ENCODE results near the gene CSF3. TPM values are rescaled to one million over a fixed set of nuclear protein-coding genes. Genes with fewer than 3 reads are reported as not detected.
"Not testable (repeated sequence)": the region's sequence is repeated elsewhere in the genome, so short reads cannot be mapped to it uniquely, and the experiment has no call there.

Gene CSF3
- total and polyA plus RNA-seq, 4 donors: not detected

GRCh38 chr17:40004712-40005111 is 10.5 kb upstream of the CSF3 start (continued):
- TF ChIP-seq MAX (IDR thresholded peaks at IDR 0.05) (no peak), FOXA1 (IDR thresholded peaks at IDR 0.05) (no peak)

- whole genome bisulfite sequencing: 91% methylated on average over 6 of the region's 6 CpGs
- H3K36me3 ChIP-seq (ENCODE audit: control insufficient read depth in 4 of 4, insufficient read depth in 3 of 4, low read depth in 1 of 4, low read length in 3 of 4): no peaks in the 10 kb centered on the region
- TF ChIP-seq TAF1 (conservative IDR thresholded peaks at IDR 0.05) (no peak), FOXA2 (IDR thresholded peaks at IDR 0.05) (no peak), HNF4A (conservative IDR thresholded peaks at IDR 0.05) (no peak), RXRA (IDR thresholded peaks at IDR 0.05) (no peak), CTCF (IDR thresholded peaks at IDR 0.05; ENCODE audit: low read depth, low read length, missing input control) (no peak), GABPA (IDR thresholded peaks at IDR 0.05 in 1 of 2, conservative IDR thresholded peaks at IDR 0.05 in 1 of 2) (no peak), JUND (IDR thresholded peaks at IDR 0.05) (no peak), FOXA1 (IDR thresholded peaks at IDR 0.05) (no peak), ZBTB33 (IDR thresholded peaks at IDR 0.05) (no peak), REST (IDR thresholded peaks at IDR 0.05) (no peak), EGR1 (IDR thresholded peaks at IDR 0.05; ENCODE audit: low read depth in 2 of 2) (no peak), ATF3 (IDR thresholded peaks at IDR 0.05) (no peak), RAD21 (IDR thresholded peaks at IDR 0.05) (no peak), MAX (IDR thresholded peaks at IDR 0.05) (no peak), YY1 (IDR thresholded peaks at IDR 0.05) (no peak)
- no peak for DNase-seq (ENCODE audit: low spot score)
- H3K9ac ChIP-seq (ENCODE audit: low read depth in 1 of 2, low read length in 2 of 2): no peak overlapping the region
- H3K4me1 ChIP-seq (ENCODE audit: control insufficient read depth in 4 of 4, insufficient read depth in 4 of 4, low read length in 3 of 4): no peaks in the 10 kb centered on the region
- H3K27me3 ChIP-seq (ENCODE audit: control insufficient read depth in 4 of 4, insufficient read depth in 4 of 4, low read length in 3 of 4): no peaks in the 10 kb centered on the region
- H3K4me3 ChIP-seq (ENCODE audit: low read depth in 1 of 3, low read length in 3 of 3): no peak overlapping the region
- no peak overlapping the region for H3K27ac ChIP-seq (ENCODE audit: low read depth in 1 of 2, low read length in 2 of 2)
- H3K9me3 ChIP-seq (ENCODE audit: control insufficient read depth in 4 of 4, low read length in 3 of 4): no peaks in the 10 kb centered on the region
Observed at GRCh38 chr17:40005520-40005919, 9.7 kb upstream of the CSF3 start.

GRCh38 chr17:40010946-40011500 is 4.2 kb upstream of the CSF3 start:
- H3K9me3 ChIP-seq (ENCODE audit: control insufficient read depth in 4 of 4, low read length in 3 of 4); H3K4me1 ChIP-seq (ENCODE audit: control insufficient read depth in 4 of 4, insufficient read depth in 4 of 4, low read length in 3 of 4); H3K4me3 ChIP-seq (ENCODE audit: low read depth in 1 of 3, low read length in 3 of 3); H3K27me3 ChIP-seq (ENCODE audit: control insufficient read depth in 4 of 4, insufficient read depth in 4 of 4, low read length in 3 of 4); DNase-seq (ENCODE audit: low spot score); H3K36me3 ChIP-seq (ENCODE audit: control insufficient read depth in 4 of 4, insufficient read depth in 3 of 4, low read depth in 1 of 4, low read length in 3 of 4); H3K27ac ChIP-seq (ENCODE audit: low read depth in 1 of 2, low read length in 2 of 2); H3K9ac ChIP-seq (ENCODE audit: low read depth in 1 of 2, low read length in 2 of 2): not testable (repeated sequence)
- 97% methylated on average over 38 of the region's 38 CpGs for WGBS

- H3K9ac ChIP-seq (ENCODE audit: low read depth in 1 of 2, low read length in 2 of 2): not testable (repeated sequence)
- WGBS: 81% methylated on average over 22 of the region's 22 CpGs
Observed at GRCh38 chr17:40012017-40012647, 3.1 kb upstream of the CSF3 start.

More at GRCh38 chr17:40012017-40012647, 3.1 kb upstream of the CSF3 start:
- H3K27ac ChIP-seq (ENCODE audit: low read depth in 1 of 2, low read length in 2 of 2); H3K27me3 ChIP-seq (ENCODE audit: control insufficient read depth in 4 of 4, insufficient read depth in 4 of 4, low read length in 3 of 4); H3K4me1 ChIP-seq (ENCODE audit: control insufficient read depth in 4 of 4, insufficient read depth in 4 of 4, low read length in 3 of 4); H3K36me3 ChIP-seq (ENCODE audit: control insufficient read depth in 4 of 4, insufficient read depth in 3 of 4, low read depth in 1 of 4, low read length in 3 of 4); H3K9me3 ChIP-seq (ENCODE audit: control insufficient read depth in 4 of 4, low read length in 3 of 4); H3K4me3 ChIP-seq (ENCODE audit: low read depth in 1 of 3, low read length in 3 of 3); DNase-seq (ENCODE audit: low spot score): not testable (repeated sequence)

Measured in liver (tissue), 9 donors.